HepG2 (cell line): ENCODE results near the gene RNF222. TPM values are rescaled to one million over a fixed set of nuclear protein-coding genes. Genes with fewer than 3 reads are reported as not detected.
A peak's percentile ranks its signal among the peaks of the same experiment; 100 is the strongest.

Source experiments
- ATAC-seq: fragments of 200-7000 bp; cut with Tn5 transposase; 3 replicates; pipeline ENCODE4 v1.9.1; 2020; ENCODE audit warnings: mild to moderate bottlenecking, moderate library complexity
- BruUV-seq: library from RNA; stranded (reverse); fragments of 400-500 nt; replicated peaks from 2 replicates; lab custom pipeline; 2021; lab: Mats Ljungman, UMichigan
- CTCF ChIA-PET: fragments of 300-600 bp; formaldehyde crosslinking; extraction: SDS; loops from one replicate; lab custom pipeline; 2021; ENCODE audit warnings: low total read pairs, inconsistent platforms, low intra/inter-chr PET ratio; lab: Yijun Ruan, JAX
- POLR2A ChIA-PET: fragments of 350-600 bp; sonication (Branson Sonifier 250); formaldehyde crosslinking; loops from one replicate; lab custom pipeline; 2020; ENCODE audit warnings: antibody characterized with exemption, inconsistent platforms; lab: Yijun Ruan, JAX
- DNase-seq: peaks from one replicate; pipeline ENCODE4 v3.0.0-alpha.2; 2015; ENCODE audit warnings: low spot score
- FAIRE-seq: peaks from 3 replicates; lab custom pipeline; 2011; peaks lifted over from hg19 to GRCh38; lab: Jason Lieb, UNC
- H2AFZ ChIP-seq: one replicate; pipeline ENCODE4 v1.6.1; 2011; ENCODE audit warnings: low read length, inconsistent platforms
- H3K27ac ChIP-seq: fragments of 300-600 bp; 3 replicates; pipeline ENCODE4 v1.8.0; 2011; ENCODE audit warnings: mixed run types, mild to moderate bottlenecking, mixed read lengths, low read length, inconsistent platforms; ENCODE audit not compliant: insufficient read depth; ENCODE audit errors: extremely low read length
- H3K27me3 ChIP-seq, 2 experiments: fragments of 200-600 bp in 1 of 2; 2 replicates in 1 of 2; 3 replicates in 1 of 2; pipeline versions ENCODE4 v1.6.0 to v1.8.0; 2011; ENCODE audit warnings: low read length in 2 of 2, mild to moderate bottlenecking in 2 of 2, moderate library complexity in 2 of 2, inconsistent platforms in 1 of 2; ENCODE audit not compliant: insufficient read depth in 2 of 2, control insufficient read depth in 1 of 2
- H3K36me3 ChIP-seq, 2 experiments: fragments of 200-600 bp in 1 of 2; replicated peaks in 1 of 2; 2 replicates in 1 of 2; 3 replicates in 1 of 2; pipeline versions ENCODE4 v1.5.1 to v1.8.0; 2011; ENCODE audit warnings: low read length in 2 of 2, inconsistent platforms in 1 of 2; ENCODE audit not compliant: insufficient read depth in 2 of 2, control insufficient read depth in 1 of 2
- H3K4me1 ChIP-seq: 2 replicates; pipeline ENCODE4 v1.5.1; 2012; ENCODE audit warnings: low read length, inconsistent platforms; ENCODE audit not compliant: insufficient read depth
- H3K4me2 ChIP-seq: 2 replicates; pipeline ENCODE4 v1.6.0; 2011; ENCODE audit warnings: low read depth, low read length, inconsistent platforms
- H3K4me3 ChIP-seq, 3 experiments: fragments of 200-600 bp in 1 of 3; sonication (generic), shearing (Covaris generic) in 1 of 3; replicated peaks in 1 of 3; 2 replicates each; pipeline ENCODE4 v1.5.1; 2011 to 2016; ENCODE audit warnings: low read length in 3 of 3, inconsistent platforms in 2 of 3, low read depth in 2 of 3, mild to moderate bottlenecking in 2 of 3, control low read depth in 1 of 3, mixed read lengths in 1 of 3; ENCODE audit not compliant: insufficient read depth in 1 of 3
- H3K79me2 ChIP-seq: one replicate; pipeline ENCODE4 v1.6.1; 2011; ENCODE audit warnings: low read length, inconsistent platforms; ENCODE audit not compliant: insufficient read depth
- H3K9ac ChIP-seq: 2 replicates; pipeline ENCODE4 v1.6.0; 2011; ENCODE audit warnings: mild to moderate bottlenecking, low read depth, low read length, inconsistent platforms; ENCODE audit not compliant: insufficient read depth
- H3K9me3 ChIP-seq: 2 replicates; pipeline ENCODE4 v1.5.1; 2012; ENCODE audit warnings: mild to moderate bottlenecking, low read length
- H4K20me1 ChIP-seq: 2 replicates; pipeline ENCODE4 v1.6.0; 2011; ENCODE audit warnings: inconsistent platforms, mild to moderate bottlenecking, low read length, moderate library complexity; ENCODE audit not compliant: insufficient read depth
- DNMT3B ChIP-seq: conservative IDR thresholded peaks from 2 replicates; pipeline ENCODE4 v1.6.1; 2016; ENCODE audit warnings: missing biosample characterization, control low read depth
- KLF6 ChIP-seq: IDR thresholded peaks from 2 replicates; pipeline ENCODE4 v1.8.0; 2016; ENCODE audit warnings: missing biosample characterization, missing genetic modification reagents
- PHF5A ChIP-seq: IDR thresholded peaks from one replicate; pipeline ENCODE4 v1.6.1; 2018; ENCODE audit warnings: low read depth, missing genetic modification reagents; ENCODE audit not compliant: unreplicated experiment
- TOE1 ChIP-seq: sonication (generic); formaldehyde crosslinking; IDR thresholded peaks from 2 replicates; pipeline ENCODE4 v1.4.0; 2020; ENCODE audit warnings: mild to moderate bottlenecking, missing genetic modification reagents
- ZBTB38 ChIP-seq: sonication (generic); formaldehyde crosslinking; IDR thresholded peaks from 2 replicates; pipeline ENCODE4 v1.5.1; 2020; ENCODE audit warnings: mild to moderate bottlenecking, missing genetic modification reagents
- ZNF496 ChIP-seq: sonication (generic); formaldehyde crosslinking; IDR thresholded peaks from 2 replicates; pipeline ENCODE4 v1.8.1; 2023; ENCODE audit warnings: mild to moderate bottlenecking, moderate library complexity, missing genetic modification reagents; ENCODE audit not compliant: insufficient replicate concordance
- ZSCAN21 ChIP-seq: sonication (generic); formaldehyde crosslinking; IDR thresholded peaks from 2 replicates; pipeline ENCODE4 v1.8.0; 2022; ENCODE audit warnings: mild to moderate bottlenecking, missing genetic modification reagents, moderate library complexity, borderline replicate concordance
- WGBS: methylation state at CpG from one replicate; pipeline ENCODE4 v1.1.6; 2017; ENCODE audit warnings: low lambda C conversion rate; 5-methylcytosine and 5-hydroxymethylcytosine counted together
- in situ Hi-C: cut with HindIII; loops from 2 replicates; pipeline ENCODE4 v1.10.0; 2017; ENCODE audit warnings: low pct_unique_long_range_greater_than_20kb; ENCODE audit not compliant: extremely low pct_ligation_motif_present
- intact Hi-C: fragments of 100-400 bp; cut with micrococcal nuclease; formaldehyde crosslinking; loops from one replicate; pipeline ENCODE4 v1.10.0; 2022; ENCODE audit not compliant: unreplicated experiment
- polyA plus RNA-seq, 8 experiments: library from polyadenylated mRNA; depleted of rRNA in 3 of 8; stranded (reverse) in 7 of 8; unstranded in 1 of 8; fragments of >200 nt; fragmentation: Illumina TruSeq in 4 of 8; extraction: Trizol in 4 of 8; gene quantifications; 2 replicates each; pipeline versions ENCODE4 v1.2.1 to v1.2.3, GENCODE V29; 2011 to 2016; ENCODE audit warnings: low read depth in 4 of 8, missing spikeins in 1 of 8, mixed read lengths in 1 of 8; ENCODE audit not compliant: insufficient read depth in 1 of 8
- total RNA-seq, 5 experiments: library from RNA; depleted of rRNA; stranded (reverse); fragments of >200 nt; fragmentation: Illumina TruSeq; extraction: Trizol; gene quantifications; 2 replicates each; pipeline ENCODE4 v1.2.3, GENCODE V29; 2016; ENCODE audit warnings: low read depth in 1 of 5
- TF ChIP-seq, protein P1 (sequence below): sonication (generic); formaldehyde crosslinking; conservative IDR thresholded peaks from 2 replicates; pipeline ENCODE4 v1.4.0; 2020; ENCODE audit warnings: missing genetic modification reagents
- TF ChIP-seq, protein P2 (sequence below): sonication (generic); formaldehyde crosslinking; IDR thresholded peaks from 2 replicates; pipeline ENCODE4 v1.5.1; 2020; ENCODE audit warnings: mild to moderate bottlenecking, missing genetic modification reagents, moderate library complexity

RNF222 gene
- total and polyA plus RNA-seq, 2 of the 13 experiments (the other 11 are each of a cell fraction or from before 2014, with no cell fraction given): not detected

DNA sequence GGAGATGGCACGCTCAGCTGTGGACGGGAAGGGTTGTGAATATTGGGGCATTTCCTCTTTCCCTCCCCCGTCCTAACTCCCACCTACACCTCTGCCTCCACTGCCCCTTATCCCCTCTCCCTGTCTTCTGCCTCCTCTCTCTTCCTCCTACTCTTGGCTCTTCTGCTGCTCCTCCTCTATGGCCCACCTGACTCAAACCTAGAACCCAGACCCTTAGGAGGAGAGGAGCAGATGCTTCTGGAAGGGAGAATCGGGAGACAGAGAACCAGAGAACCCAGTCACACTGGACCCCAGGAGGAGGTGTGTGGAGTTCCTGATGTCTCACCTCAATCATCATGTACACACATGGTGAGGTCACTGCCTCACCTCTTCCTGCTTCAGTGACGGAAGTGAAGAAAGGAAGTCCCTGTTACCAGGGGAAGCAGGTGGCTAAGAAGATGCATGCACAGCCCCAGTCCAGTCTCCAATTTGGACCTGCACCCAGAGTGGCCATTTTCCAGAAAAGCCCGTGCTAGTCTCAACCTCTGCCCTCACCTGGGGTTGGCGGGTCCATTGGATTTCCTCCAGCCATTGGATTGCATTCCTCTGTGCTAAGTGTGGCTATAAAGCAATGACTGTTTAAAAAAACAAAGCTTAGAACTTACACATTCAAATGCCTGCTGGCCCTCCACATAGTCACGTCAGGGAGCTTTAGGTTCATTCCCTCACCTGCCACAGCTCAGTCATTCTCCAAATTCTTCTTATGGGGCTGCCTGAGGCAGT, 4.0 kb downstream of the RNF222 start:
- TF ChIP-seq PHF5A: no peak
- TF ChIP-seq TOE1 (CRISPR knock-in tag): no peak
- ChIA-PET POLR2A (interaction anchor here (0.9 kb wide), 1 partner anchor 10 kb away, joined by 5 read pairs; no protein-coding TSS in a partner anchor), CTCF (no interaction called here)
- FAIRE-seq (no peak), ATAC-seq (no peak), DNase-seq (no peak)
- 36% methylated on average over 7 of the region's 8 CpGs for WGBS
- Histone ChIP-seq H3K27ac (no peak overlapping the region), H2AFZ (peak overlapping the region; percentile 16), H3K4me1 (peaks cover 18% of the 10 kb centered on the region), H3K79me2 (no peaks in the 10 kb centered on the region), H4K20me1 (no peaks in the 10 kb centered on the region), H3K36me3 (no peaks in the 10 kb centered on the region), H3K9me3 (no peaks in the 10 kb centered on the region), H3K9ac (no peak overlapping the region), H3K4me2 (no peak overlapping the region), H3K27me3 (peaks cover 0 to 38% of the 10 kb centered on the region in 2 experiments; a peak in 4 of 5 replicates), H3K4me3 (no peak overlapping the region)
- intact Hi-C loops (no loop called here), in situ Hi-C loops (no loop called here)
- no TSS peak for BruUV-seq

DNA sequence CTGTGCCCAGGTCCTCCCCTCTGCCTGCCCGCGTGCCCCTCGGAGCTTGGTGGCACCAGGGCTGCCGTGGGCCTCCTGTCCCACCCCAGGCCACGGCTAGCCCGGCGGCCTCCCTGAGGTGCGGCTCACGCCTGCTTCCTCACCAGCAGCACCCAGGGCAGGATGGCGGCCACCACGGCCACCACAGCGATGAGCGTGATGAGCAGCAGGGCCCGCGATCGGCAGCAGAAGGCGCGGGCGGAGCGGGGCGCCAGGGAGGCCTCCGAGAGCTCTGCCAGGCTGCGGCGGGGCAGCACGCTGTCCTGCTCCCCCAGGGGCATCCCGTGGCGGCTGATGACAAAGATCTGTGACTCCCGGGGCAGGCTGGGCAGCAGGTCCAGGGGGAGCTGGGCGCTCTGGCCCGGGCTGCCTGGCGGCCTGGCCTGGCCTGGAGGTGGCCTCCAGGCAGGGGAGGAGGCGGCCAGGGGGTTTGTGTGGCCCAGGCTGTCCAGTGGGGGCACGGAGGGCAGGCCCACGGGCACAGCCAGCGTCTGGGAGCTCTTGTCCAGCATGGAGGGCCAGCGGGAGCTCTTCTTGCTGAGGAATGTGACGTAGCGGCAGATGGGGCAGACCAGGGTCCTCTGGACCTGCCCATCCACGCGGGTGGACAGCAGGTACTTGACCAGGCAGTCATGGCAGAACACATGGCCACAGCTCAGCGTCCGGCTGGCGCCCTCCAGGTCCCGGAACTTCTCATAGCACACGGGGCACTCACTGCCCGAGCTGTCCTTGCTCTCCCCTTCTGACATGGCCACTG, 4.8 kb downstream of the RNF222 start:
- Histone ChIP-seq H3K27me3 (peaks cover 0 to 31% of the 10 kb centered on the region in 2 experiments; a peak in 4 of 5 replicates), H3K4me3 (no peak overlapping the region; a peak in 1 of 6 replicates), H3K9me3 (no peaks in the 10 kb centered on the region), H3K4me1 (peaks cover 17% of the 10 kb centered on the region), H4K20me1 (no peaks in the 10 kb centered on the region), H3K4me2 (no peak overlapping the region), H3K36me3 (no peaks in the 10 kb centered on the region), H2AFZ (no peak overlapping the region), H3K79me2 (no peaks in the 10 kb centered on the region), H3K27ac (no peak overlapping the region), H3K9ac (no peak overlapping the region)
- no peak for FAIRE-seq
- ChIA-PET CTCF (no interaction called here), POLR2A (interaction anchor here (0.9 kb wide), 1 partner anchor 9 kb away, joined by 5 read pairs; no protein-coding TSS in a partner anchor)
- WGBS: 70% methylated on average over 8 of the region's 46 CpGs
- no TSS peak for BruUV-seq
- no peak for DNase-seq
- in situ Hi-C loops: no loop called here
- peak; percentile 36 for ATAC-seq
- intact Hi-C loops: no loop called here
- TF ChIP-seq ZBTB38: 0 out of 2 replicates have a peak, but pooled peaks have one; percentile 10
- TF ChIP-seq, protein P1, sequence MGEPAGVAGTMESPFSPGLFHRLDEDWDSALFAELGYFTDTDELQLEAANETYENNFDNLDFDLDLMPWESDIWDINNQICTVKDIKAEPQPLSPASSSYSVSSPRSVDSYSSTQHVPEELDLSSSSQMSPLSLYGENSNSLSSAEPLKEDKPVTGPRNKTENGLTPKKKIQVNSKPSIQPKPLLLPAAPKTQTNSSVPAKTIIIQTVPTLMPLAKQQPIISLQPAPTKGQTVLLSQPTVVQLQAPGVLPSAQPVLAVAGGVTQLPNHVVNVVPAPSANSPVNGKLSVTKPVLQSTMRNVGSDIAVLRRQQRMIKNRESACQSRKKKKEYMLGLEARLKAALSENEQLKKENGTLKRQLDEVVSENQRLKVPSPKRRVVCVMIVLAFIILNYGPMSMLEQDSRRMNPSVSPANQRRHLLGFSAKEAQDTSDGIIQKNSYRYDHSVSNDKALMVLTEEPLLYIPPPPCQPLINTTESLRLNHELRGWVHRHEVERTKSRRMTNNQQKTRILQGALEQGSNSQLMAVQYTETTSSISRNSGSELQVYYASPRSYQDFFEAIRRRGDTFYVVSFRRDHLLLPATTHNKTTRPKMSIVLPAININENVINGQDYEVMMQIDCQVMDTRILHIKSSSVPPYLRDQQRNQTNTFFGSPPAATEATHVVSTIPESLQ (CRISPR knock-in tag): no peak
- TF ChIP-seq DNMT3B: no peak
- TF ChIP-seq, protein P2, sequence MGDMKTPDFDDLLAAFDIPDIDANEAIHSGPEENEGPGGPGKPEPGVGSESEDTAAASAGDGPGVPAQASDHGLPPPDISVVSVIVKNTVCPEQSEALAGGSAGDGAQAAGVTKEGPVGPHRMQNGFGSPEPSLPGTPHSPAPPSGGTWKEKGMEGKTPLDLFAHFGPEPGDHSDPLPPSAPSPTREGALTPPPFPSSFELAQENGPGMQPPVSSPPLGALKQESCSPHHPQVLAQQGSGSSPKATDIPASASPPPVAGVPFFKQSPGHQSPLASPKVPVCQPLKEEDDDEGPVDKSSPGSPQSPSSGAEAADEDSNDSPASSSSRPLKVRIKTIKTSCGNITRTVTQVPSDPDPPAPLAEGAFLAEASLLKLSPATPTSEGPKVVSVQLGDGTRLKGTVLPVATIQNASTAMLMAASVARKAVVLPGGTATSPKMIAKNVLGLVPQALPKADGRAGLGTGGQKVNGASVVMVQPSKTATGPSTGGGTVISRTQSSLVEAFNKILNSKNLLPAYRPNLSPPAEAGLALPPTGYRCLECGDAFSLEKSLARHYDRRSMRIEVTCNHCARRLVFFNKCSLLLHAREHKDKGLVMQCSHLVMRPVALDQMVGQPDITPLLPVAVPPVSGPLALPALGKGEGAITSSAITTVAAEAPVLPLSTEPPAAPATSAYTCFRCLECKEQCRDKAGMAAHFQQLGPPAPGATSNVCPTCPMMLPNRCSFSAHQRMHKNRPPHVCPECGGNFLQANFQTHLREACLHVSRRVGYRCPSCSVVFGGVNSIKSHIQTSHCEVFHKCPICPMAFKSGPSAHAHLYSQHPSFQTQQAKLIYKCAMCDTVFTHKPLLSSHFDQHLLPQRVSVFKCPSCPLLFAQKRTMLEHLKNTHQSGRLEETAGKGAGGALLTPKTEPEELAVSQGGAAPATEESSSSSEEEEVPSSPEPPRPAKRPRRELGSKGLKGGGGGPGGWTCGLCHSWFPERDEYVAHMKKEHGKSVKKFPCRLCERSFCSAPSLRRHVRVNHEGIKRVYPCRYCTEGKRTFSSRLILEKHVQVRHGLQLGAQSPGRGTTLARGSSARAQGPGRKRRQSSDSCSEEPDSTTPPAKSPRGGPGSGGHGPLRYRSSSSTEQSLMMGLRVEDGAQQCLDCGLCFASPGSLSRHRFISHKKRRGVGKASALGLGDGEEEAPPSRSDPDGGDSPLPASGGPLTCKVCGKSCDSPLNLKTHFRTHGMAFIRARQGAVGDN (CRISPR knock-in tag): 0 out of 2 replicates have a peak, but pooled peaks have one; percentile 15
- TF ChIP-seq KLF6: no peak
- no peak for TF ChIP-seq ZNF496 (CRISPR knock-in tag)
- TF ChIP-seq ZSCAN21 (CRISPR knock-in tag): no peak
